Neural progenitor cell (in vitro differentiated cells): ENCODE results near the gene MED27. TPM values are rescaled to one million over a fixed set of nuclear protein-coding genes. Genes with fewer than 3 reads are reported as not detected.

Experiments
- DNase-seq: peaks from one replicate; pipeline ENCODE4 v3.0.0-alpha.2; 2016; ENCODE audit warnings: low spot score
- H2AFZ ChIP-seq: fragments of 200-600 bp; sonication (generic); replicated peaks from 2 replicates; pipeline ENCODE4 v1.6.1; 2016; ENCODE audit warnings: antibody characterized with exemption
- H3F3A ChIP-seq: fragments of 200-600 bp; sonication (generic); 2 replicates; pipeline ENCODE4 v1.6.1; 2016; ENCODE audit warnings: antibody characterized with exemption, low read depth
- H3K27ac ChIP-seq: fragments of 200-600 bp; sonication (generic); 2 replicates; pipeline ENCODE4 v1.5.1; 2016; ENCODE audit warnings: mild to moderate bottlenecking
- H3K27me3 ChIP-seq: fragments of 200-600 bp; sonication (generic); 2 replicates; pipeline ENCODE4 v1.6.1; 2016; ENCODE audit warnings: mild to moderate bottlenecking, moderate library complexity
- H3K36me3 ChIP-seq: fragments of 200-600 bp; sonication (generic); 2 replicates; pipeline ENCODE4 v1.5.1; 2016
- H3K4me1 ChIP-seq: fragments of 200-600 bp; sonication (generic); 2 replicates; pipeline ENCODE4 v1.6.1; 2016; ENCODE audit warnings: mixed run types
- H3K4me2 ChIP-seq: fragments of 200-600 bp; sonication (generic); 2 replicates; pipeline ENCODE4 v1.6.1; 2016
- H3K4me3 ChIP-seq: fragments of 200-600 bp; sonication (generic); 2 replicates; pipeline ENCODE4 v1.5.1; 2016
- H3K79me2 ChIP-seq: fragments of 200-600 bp; sonication (generic); 2 replicates; pipeline ENCODE4 v1.6.1; 2016; ENCODE audit warnings: low read depth
- H3K9ac ChIP-seq: fragments of 200-600 bp; sonication (generic); 2 replicates; pipeline ENCODE4 v1.6.1; 2016
- H3K9me3 ChIP-seq: fragments of 200-600 bp; sonication (generic); 2 replicates; pipeline ENCODE4 v1.5.1; 2016; ENCODE audit warnings: low read depth
- H4K20me1 ChIP-seq: fragments of 200-600 bp; sonication (generic); 2 replicates; pipeline ENCODE4 v1.6.1; 2016; ENCODE audit warnings: low read depth
- H3K27ac Mint-ChIP-seq: 3 replicates; pipeline ENCODE4 v1.8.0; 2021; ENCODE audit warnings: mixed read lengths
- H3K27me3 Mint-ChIP-seq: 2 replicates; pipeline ENCODE4 v1.8.0; 2022; ENCODE audit warnings: low read depth, mild to moderate bottlenecking, inconsistent platforms, moderate library complexity, mixed read lengths; ENCODE audit not compliant: insufficient read depth
- H3K36me3 Mint-ChIP-seq: 3 replicates; pipeline ENCODE4 v1.8.0; 2021; ENCODE audit warnings: mixed read lengths
- H3K4me1 Mint-ChIP-seq: 3 replicates; pipeline ENCODE4 v1.8.0; 2021; ENCODE audit warnings: mixed read lengths
- H3K4me3 Mint-ChIP-seq: 3 replicates; pipeline ENCODE4 v1.8.0; 2021; ENCODE audit warnings: mild to moderate bottlenecking, moderate library complexity, mixed read lengths
- H3K9me3 Mint-ChIP-seq: 3 replicates; pipeline ENCODE4 v1.8.0; 2020; ENCODE audit warnings: mixed read lengths
- CTCF ChIP-seq: fragments of 200-600 bp; sonication (generic); IDR thresholded peaks from 2 replicates; pipeline ENCODE4 v1.5.1; 2017; ENCODE audit warnings: antibody characterized with exemption, mild to moderate bottlenecking
- EZH2 ChIP-seq: fragments of 200-600 bp; sonication (generic); IDR thresholded peaks from 2 replicates; pipeline ENCODE4 v1.6.1; 2017; ENCODE audit warnings: antibody characterized with exemption, mild to moderate bottlenecking, moderate library complexity
- EZH2phosphoT487 ChIP-seq: fragments of 200-600 bp; sonication (generic); IDR thresholded peaks from 2 replicates; pipeline ENCODE4 v1.6.1; 2017; ENCODE audit warnings: antibody characterized with exemption
- total RNA-seq: library from RNA; depleted of rRNA; stranded (reverse); fragments of >200 nt; gene quantifications from 2 replicates; pipeline ENCODE4 v1.2.3, GENCODE V29; 2015; ENCODE audit warnings: low replicate concordance

The MED27 gene
- total RNA-seq, 1 donor from 2014 or later = 15.1 TPM

GRCh38 chr9:131917009-131917408 is 162.7 kb downstream of the MED27 start:
- H3K36me3 Mint-ChIP-seq = peaks cover 2% of the 10 kb centered on the region

GRCh38 chr9:131915181-131915580 is 164.5 kb downstream of the MED27 start:
- no peaks in the 10 kb centered on the region for H3K27me3 ChIP-seq
- no peak overlapping the region for H3K4me2 ChIP-seq
- no peak overlapping the region for H3K4me3 Mint-ChIP-seq
- H3F3A ChIP-seq = no peaks in the 10 kb centered on the region
- peaks cover 23% of the 10 kb centered on the region for H4K20me1 ChIP-seq
- peaks cover 4% of the 10 kb centered on the region for H3K27me3 Mint-ChIP-seq
- no peaks in the 10 kb centered on the region for H3K79me2 ChIP-seq
- H3K27ac Mint-ChIP-seq = no peak overlapping the region
- H3K9ac ChIP-seq = no peak overlapping the region
- no peak for DNase-seq
- H3K9me3 Mint-ChIP-seq = no peaks in the 10 kb centered on the region
- no peaks in the 10 kb centered on the region for H3K9me3 ChIP-seq
- no peak overlapping the region for H3K4me3 ChIP-seq
- TF ChIP-seq EZH2phosphoT487 (no peak), EZH2 (no peak), CTCF (no peak)
- H3K27ac ChIP-seq = no peak overlapping the region
- H3K36me3 ChIP-seq = no peaks in the 10 kb centered on the region
- no peak overlapping the region for H2AFZ ChIP-seq
- peaks cover 25% of the 10 kb centered on the region for H3K4me1 Mint-ChIP-seq
- no peaks in the 10 kb centered on the region for H3K4me1 ChIP-seq
- H3K36me3 Mint-ChIP-seq = peaks cover 2% of the 10 kb centered on the region

More at GRCh38 chr9:131917009-131917408, 162.7 kb downstream of the MED27 start:
- TF ChIP-seq CTCF (no peak), EZH2phosphoT487 (no peak), EZH2 (no peak)
- Histone ChIP-seq H2AFZ (no peak overlapping the region), H3K4me1 (no peaks in the 10 kb centered on the region), H3K79me2 (no peaks in the 10 kb centered on the region), H3K27ac (no peak overlapping the region), H3K9ac (no peak overlapping the region), H3F3A (no peaks in the 10 kb centered on the region), H3K36me3 (no peaks in the 10 kb centered on the region), H3K4me2 (no peak overlapping the region), H3K27me3 (no peaks in the 10 kb centered on the region), H3K9me3 (no peaks in the 10 kb centered on the region), H3K4me3 (no peak overlapping the region), H4K20me1 (peaks cover 13% of the 10 kb centered on the region)
- Mint-ChIP-seq H3K4me3 (no peak overlapping the region), H3K4me1 (peaks cover 13% of the 10 kb centered on the region), H3K9me3 (no peaks in the 10 kb centered on the region), H3K27ac (no peak overlapping the region), H3K27me3 (peaks cover 4% of the 10 kb centered on the region)
- no peak for DNase-seq

- no peak overlapping the region for H3K27ac ChIP-seq
- H3K9me3 Mint-ChIP-seq = no peaks in the 10 kb centered on the region
- no peak overlapping the region for H3K4me3 Mint-ChIP-seq
Measured at GRCh38 chr9:131912671-131913070, 167.0 kb downstream of the MED27 start.

More at GRCh38 chr9:131912671-131913070, 167.0 kb downstream of the MED27 start:
- H3K27me3 Mint-ChIP-seq = peaks cover 4% of the 10 kb centered on the region
- H3F3A ChIP-seq = no peaks in the 10 kb centered on the region
- no peak overlapping the region for H3K4me3 ChIP-seq
- no peaks in the 10 kb centered on the region for H3K9me3 ChIP-seq
- peaks cover 16% of the 10 kb centered on the region for H4K20me1 ChIP-seq
- H3K27ac Mint-ChIP-seq = no peak overlapping the region
- TF ChIP-seq CTCF = no peak
- TF ChIP-seq EZH2 = no peak
- TF ChIP-seq EZH2phosphoT487 = no peak
- peaks cover 2% of the 10 kb centered on the region for H3K36me3 Mint-ChIP-seq
- H3K79me2 ChIP-seq = no peaks in the 10 kb centered on the region
- no peaks in the 10 kb centered on the region for H3K36me3 ChIP-seq
- no peak overlapping the region for H3K4me2 ChIP-seq
- H3K27me3 ChIP-seq = no peaks in the 10 kb centered on the region
- no peak overlapping the region for H2AFZ ChIP-seq
- DNase-seq = no peak
- H3K9ac ChIP-seq = no peak overlapping the region
- H3K4me1 ChIP-seq = no peaks in the 10 kb centered on the region
- H3K4me1 Mint-ChIP-seq = peaks cover 23% of the 10 kb centered on the region
